ENCODE measurements around the gene TMPO. TPM values are rescaled to one million over a fixed set of nuclear protein-coding genes. Genes with fewer than 3 reads are reported as not detected.

TMPO gene
- total RNA-seq, 1 experiment from 2014 or later = 124 TPM

- H3K4me3 ChIP-seq (ENCODE audit: low read depth in 2 of 2, low read length in 2 of 2) = peak overlapping the region; percentile 81 to 99
- ChIA-PET POLR2A (interaction anchor here (0.6 kb wide), 1 partner anchor 60 kb away, joined by 3 read pairs; no protein-coding TSS in a partner anchor), CTCF (no interaction called here)
- peaks cover 9% of the 10 kb centered on the region; the same call in 1 of the 2 replicates for H3K36me3 ChIP-seq (ENCODE audit: control insufficient read depth, insufficient read depth, low read length)
- H3K4me1 ChIP-seq (ENCODE audit: control insufficient read depth, insufficient read depth, low read length) = peaks cover 26% of the 10 kb centered on the region
- no peaks in the 10 kb centered on the region for H3K9me3 ChIP-seq (ENCODE audit: control insufficient read depth, insufficient read depth, low read depth, low read length)
- in situ Hi-C loops (cut with HindIII; ENCODE audit: low pct_unique_long_range_greater_than_20kb, low sequenced_read_pairs) = no loop called here
- no TSS peak for BruUV-seq (replicated peaks)
- peak; percentile 55 for DNase-seq (ENCODE audit: low read depth, low spot score)
- TF ChIP-seq REST (IDR thresholded peaks at IDR 0.05; ENCODE audit: insufficient read depth in 1 of 2, low read depth in 2 of 2, low read length in 1 of 2) (no peak), SIN3A (IDR thresholded peaks at IDR 0.05; ENCODE audit: borderline replicate concordance, insufficient read depth, low read depth, low read length) (peak; percentile 74; the same call in 1 of the 2 replicates), POLR2AphosphoS5 (IDR thresholded peaks at IDR 0.05; ENCODE audit: low read depth, low read length) (peak; percentile 82), CTCF (IDR thresholded peaks at IDR 0.05) (peak; percentile 89)
- no peaks in the 10 kb centered on the region for H3K27me3 ChIP-seq (ENCODE audit: control insufficient read depth, insufficient read depth, low read length)
- peak overlapping the region; percentile 98 for H3K27ac ChIP-seq (ENCODE audit: low read length)
- ATAC-seq = peak; percentile 72
- intact Hi-C loops (cut with micrococcal nuclease; ENCODE audit: unreplicated experiment) = loop anchor here (1.0 to 2.0 kb wide), 2 partner anchors 25 to 92 kb away; no protein-coding TSS in a partner anchor
These were observed 902 bp downstream of the TMPO start for GRCh38 chr12:98516111-98516873.

- TF ChIP-seq POLR2AphosphoS5 (IDR thresholded peaks at IDR 0.05; ENCODE audit: low read depth, low read length) (no peak), SIN3A (IDR thresholded peaks at IDR 0.05; ENCODE audit: borderline replicate concordance, insufficient read depth, low read depth, low read length) (no peak), TCF7L2 (IDR thresholded peaks at IDR 0.05; ENCODE audit: low read depth, low read length) (no peak), CTCF (IDR thresholded peaks at IDR 0.05) (no peak), REST (IDR thresholded peaks at IDR 0.05; ENCODE audit: insufficient read depth in 1 of 2, low read depth in 2 of 2, low read length in 1 of 2) (no peak)
- DNase-seq (ENCODE audit: low read depth, low spot score) (no peak), ATAC-seq (no peak)
- H3K4me1 ChIP-seq (ENCODE audit: control insufficient read depth, insufficient read depth, low read length) = peaks cover 22% of the 10 kb centered on the region
- ChIA-PET CTCF (interaction anchor here (0.6 kb wide), 1 partner anchor 10 kb away, joined by 5 read pairs; no protein-coding TSS in a partner anchor), POLR2A (interaction anchor here (0.6 to 0.9 kb wide), 2 partner anchors 26 to 74 kb away, joined by 3 read pairs; partner anchors contain the start of gene SLC25A3)
- no peaks in the 10 kb centered on the region for H3K9me3 ChIP-seq (ENCODE audit: control insufficient read depth, insufficient read depth, low read depth, low read length)
- intact Hi-C loops (cut with micrococcal nuclease; ENCODE audit: unreplicated experiment) (no loop called here), in situ Hi-C loops (cut with HindIII; ENCODE audit: low pct_unique_long_range_greater_than_20kb, low sequenced_read_pairs) (no loop called here)
- H3K27ac ChIP-seq (ENCODE audit: low read length) = peak overlapping the region; percentile 3; the same call in 1 of the 2 replicates
- H3K36me3 ChIP-seq (ENCODE audit: control insufficient read depth, insufficient read depth, low read length) = peaks cover 9% of the 10 kb centered on the region; the same call in 1 of the 2 replicates
- no peak overlapping the region for H3K4me3 ChIP-seq (ENCODE audit: low read depth in 2 of 2, low read length in 2 of 2)
- no peaks in the 10 kb centered on the region for H3K27me3 ChIP-seq (ENCODE audit: control insufficient read depth, insufficient read depth, low read length)
- BruUV-seq (replicated peaks) = no TSS peak
These were observed 4.0 kb downstream of the TMPO start for GRCh38 chr12:98519257-98519907.
